Spleen (tissue), 7 donors: ENCODE results near the gene FAM20A.

ENCODE experiments used
- POLR2A ChIP-seq, 3 donors: fragments of 450-650 bp; IDR thresholded peaks; one replicate each; pipeline ENCODE4 v1.5.1; 2017; ENCODE audit warnings: antibody characterized with exemption in 3 of 3, mild to moderate bottlenecking in 1 of 3
- POLR2AphosphoS5 ChIP-seq, 3 donors: sonication (generic); formaldehyde crosslinking; IDR thresholded peaks; one replicate each; pipeline ENCODE4 v1.5.1; 2017; ENCODE audit warnings: antibody characterized with exemption in 3 of 3
- TF ChIP-seq, protein P1 (sequence below), 11 experiments: fragments of 200-600 bp in 7 of 11; fragments of 450-650 bp in 4 of 11; sonication (generic) in 4 of 11; IDR thresholded peaks in 8 of 11; conservative IDR thresholded peaks in 3 of 11; 1 replicate in 7 of 11; 2 replicates in 4 of 11; pipeline versions ENCODE4 v1.4.0 to v1.8.0; 2016 to 2021; ENCODE audit warnings: antibody characterized with exemption in 11 of 11, inconsistent platforms in 4 of 11, mild to moderate bottlenecking in 1 of 11
- donor health status: DM: no; HTN: no; CAD: no; lungs with moderate emphysema.
- donor health status: DM: no; HTN: no; CAD: no.
- donor health status: DM: no; HTN: no; CAD: no.

GRCh38 chr17:68522266-68522665 is 78.9 kb downstream of the FAM20A start:
- TF ChIP-seq, protein P1, sequence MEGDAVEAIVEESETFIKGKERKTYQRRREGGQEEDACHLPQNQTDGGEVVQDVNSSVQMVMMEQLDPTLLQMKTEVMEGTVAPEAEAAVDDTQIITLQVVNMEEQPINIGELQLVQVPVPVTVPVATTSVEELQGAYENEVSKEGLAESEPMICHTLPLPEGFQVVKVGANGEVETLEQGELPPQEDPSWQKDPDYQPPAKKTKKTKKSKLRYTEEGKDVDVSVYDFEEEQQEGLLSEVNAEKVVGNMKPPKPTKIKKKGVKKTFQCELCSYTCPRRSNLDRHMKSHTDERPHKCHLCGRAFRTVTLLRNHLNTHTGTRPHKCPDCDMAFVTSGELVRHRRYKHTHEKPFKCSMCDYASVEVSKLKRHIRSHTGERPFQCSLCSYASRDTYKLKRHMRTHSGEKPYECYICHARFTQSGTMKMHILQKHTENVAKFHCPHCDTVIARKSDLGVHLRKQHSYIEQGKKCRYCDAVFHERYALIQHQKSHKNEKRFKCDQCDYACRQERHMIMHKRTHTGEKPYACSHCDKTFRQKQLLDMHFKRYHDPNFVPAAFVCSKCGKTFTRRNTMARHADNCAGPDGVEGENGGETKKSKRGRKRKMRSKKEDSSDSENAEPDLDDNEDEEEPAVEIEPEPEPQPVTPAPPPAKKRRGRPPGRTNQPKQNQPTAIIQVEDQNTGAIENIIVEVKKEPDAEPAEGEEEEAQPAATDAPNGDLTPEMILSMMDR (IDR thresholded peaks at IDR 0.05 in 8 of 11, conservative IDR thresholded peaks at IDR 0.05 in 3 of 11) = no peak
- TF ChIP-seq POLR2AphosphoS5 (IDR thresholded peaks at IDR 0.05) (no peak), POLR2A (IDR thresholded peaks at IDR 0.05) (no peak)
